OCI-LY7 (cell line): Measurements from ENCODE around the gene SNAP25. TPM values are rescaled to one million over a fixed set of nuclear protein-coding genes. Genes with fewer than 3 reads are reported as not detected.

Experiments
- BruUV-seq: library from RNA; stranded (reverse); fragments of 400-500 nt; replicated peaks from 2 replicates; lab custom pipeline; 2021; lab: Mats Ljungman, UMichigan
- CTCF ChIA-PET: fragments of 300-600 bp; sonication (Branson Sonifier 250); formaldehyde crosslinking; loops from one replicate; lab custom pipeline; 2022; ENCODE audit warnings: antibody characterized with exemption; ENCODE audit not compliant: unreplicated experiment; lab: Charles Lee
- POLR2A ChIA-PET: fragments of 300-600 bp; sonication (Branson Sonifier 250); formaldehyde crosslinking; loops from one replicate; lab custom pipeline; 2022; ENCODE audit warnings: antibody characterized with exemption; lab: Charles Lee
- DNase-seq: peaks from one replicate; pipeline ENCODE4 v3.0.0-alpha.2; 2015; ENCODE audit warnings: low spot score
- H2AFZ ChIP-seq: fragments of 200-600 bp; sonication (generic), shearing (Covaris generic); 2 replicates; pipeline ENCODE4 v1.6.1; 2014; ENCODE audit warnings: mild to moderate bottlenecking, antibody characterized with exemption, low read length, moderate library complexity
- H3K27ac ChIP-seq: fragments of 200-600 bp; sonication (generic); 2 replicates; pipeline ENCODE4 v1.5.1; 2014; ENCODE audit warnings: mixed run types, low read depth, mild to moderate bottlenecking, moderate library complexity, low read length, inconsistent platforms; ENCODE audit not compliant: poor library complexity, severe bottlenecking
- H3K36me3 ChIP-seq: fragments of 200-600 bp; sonication (generic); 2 replicates; pipeline ENCODE4 v1.6.1; 2014; ENCODE audit warnings: mild to moderate bottlenecking, antibody characterized with exemption, low read length, moderate library complexity, mixed read lengths; ENCODE audit not compliant: insufficient read depth
- H3K4me1 ChIP-seq: fragments of 200-600 bp; sonication (generic); 2 replicates; pipeline ENCODE4 v1.5.1; 2014; ENCODE audit warnings: mild to moderate bottlenecking, low read length; ENCODE audit not compliant: insufficient read depth, poor library complexity, severe bottlenecking
- H3K4me2 ChIP-seq: fragments of 200-600 bp; sonication (generic); 2 replicates; pipeline ENCODE4 v1.6.1; 2014; ENCODE audit warnings: mild to moderate bottlenecking, low read length
- H3K4me3 ChIP-seq: fragments of 200-600 bp; sonication (generic); 2 replicates; pipeline ENCODE4 v1.5.1; 2014; ENCODE audit warnings: mild to moderate bottlenecking, low read depth, low read length; ENCODE audit not compliant: poor library complexity, severe bottlenecking
- H3K79me2 ChIP-seq: fragments of 200-600 bp; sonication (generic); 2 replicates; pipeline ENCODE4 v1.6.1; 2016; ENCODE audit warnings: low read depth, mild to moderate bottlenecking, low read length, moderate library complexity, mixed read lengths; ENCODE audit not compliant: insufficient read depth
- H3K9me2 ChIP-seq: fragments of 200-600 bp; sonication (generic); 2 replicates; pipeline ENCODE4 v1.6.1; 2016; ENCODE audit warnings: mild to moderate bottlenecking, low read length, mixed read lengths; ENCODE audit not compliant: insufficient read depth
- H3K9me3 ChIP-seq: fragments of 200-600 bp; sonication (generic); 2 replicates; pipeline ENCODE4 v1.6.1; 2014; ENCODE audit warnings: mild to moderate bottlenecking, mixed run types, low read length, mixed read lengths
- H4K20me1 ChIP-seq: fragments of 200-600 bp; sonication (generic); 2 replicates; pipeline ENCODE4 v1.6.1; 2014; ENCODE audit warnings: mild to moderate bottlenecking, antibody characterized with exemption, low read length, moderate library complexity, mixed read lengths; ENCODE audit not compliant: insufficient read depth
- CTCF ChIP-seq: fragments of 200-600 bp; sonication (generic); conservative IDR thresholded peaks from 2 replicates; pipeline ENCODE4 v1.5.1; 2014; ENCODE audit warnings: mild to moderate bottlenecking, antibody characterized with exemption, low read length, moderate library complexity, mixed read lengths
- EZH2phosphoT487 ChIP-seq: fragments of 200-600 bp; sonication (generic); IDR thresholded peaks from 2 replicates; pipeline ENCODE4 v1.6.1; 2018; ENCODE audit warnings: low read depth, borderline replicate concordance, mild to moderate bottlenecking, mixed run types, antibody characterized with exemption, low read length, moderate library complexity, mixed read lengths
- intact Hi-C: fragments of 100-400 bp; cut with micrococcal nuclease; formaldehyde crosslinking; loops from one replicate; pipeline ENCODE4 v1.10.0; 2022; ENCODE audit not compliant: unreplicated experiment
- total RNA-seq, 2 experiments: library from RNA; depleted of rRNA in 1 of 2; stranded (reverse); fragments of >200 nt in 1 of 2; shearing (Covaris generic) in 1 of 2; gene quantifications; 2 replicates each; pipeline ENCODE4 v1.2.3, GENCODE V29; 2014 to 2022

SNAP25 gene
- total RNA-seq, 2 experiments from 2014 or later = not detected

- no peaks in the 10 kb centered on the region for H3K36me3 ChIP-seq
- BruUV-seq = no TSS peak
- H4K20me1 ChIP-seq = no peaks in the 10 kb centered on the region
- H2AFZ ChIP-seq = no peak overlapping the region
- H3K4me1 ChIP-seq = no peaks in the 10 kb centered on the region
- CTCF ChIA-PET = no interaction called here
- H3K79me2 ChIP-seq = no peaks in the 10 kb centered on the region
- intact Hi-C loops = no loop called here
- no peak for DNase-seq
- POLR2A ChIA-PET = no interaction called here
- no peak overlapping the region for H3K4me2 ChIP-seq
- no peaks in the 10 kb centered on the region for H3K9me3 ChIP-seq
- no peaks in the 10 kb centered on the region for H3K9me2 ChIP-seq
- H3K4me3 ChIP-seq = no peak overlapping the region
- no peak overlapping the region for H3K27ac ChIP-seq
- TF ChIP-seq EZH2phosphoT487 (no peak), CTCF (no peak)
Measured at GRCh38 chr20:10319855-10320254, 101.2 kb downstream of the SNAP25 start.

- no peaks in the 10 kb centered on the region for H3K36me3 ChIP-seq
- no TSS peak for BruUV-seq
- H3K4me3 ChIP-seq = no peak overlapping the region
- no peaks in the 10 kb centered on the region for H3K9me2 ChIP-seq
- H3K4me2 ChIP-seq = no peak overlapping the region
- H4K20me1 ChIP-seq = no peaks in the 10 kb centered on the region
- intact Hi-C loops = no loop called here
- H3K27ac ChIP-seq = no peak overlapping the region
- no peaks in the 10 kb centered on the region for H3K9me3 ChIP-seq
- no peaks in the 10 kb centered on the region for H3K79me2 ChIP-seq
- H2AFZ ChIP-seq = no peak overlapping the region
- no peaks in the 10 kb centered on the region for H3K4me1 ChIP-seq
- POLR2A ChIA-PET = interaction anchor here (0.5 to 0.9 kb wide), 3 partner anchors 11 to 440 kb away, joined by 3 to 4 read pairs (median 4); no protein-coding TSS in a partner anchor
- CTCF ChIA-PET = no interaction called here
- DNase-seq = no peak
- TF ChIP-seq CTCF = no peak
- TF ChIP-seq EZH2phosphoT487 = no peak
Measured at GRCh38 chr20:10321138-10321717, 102.6 kb downstream of the SNAP25 start.
